Measurements from ENCODE around the gene SUPT5H. TPM values are rescaled to one million over a fixed set of nuclear protein-coding genes. Genes with fewer than 3 reads are reported as not detected.

SUPT5H gene
- total RNA-seq, 1 donor from 2014 or later, result 106 TPM

DNA sequence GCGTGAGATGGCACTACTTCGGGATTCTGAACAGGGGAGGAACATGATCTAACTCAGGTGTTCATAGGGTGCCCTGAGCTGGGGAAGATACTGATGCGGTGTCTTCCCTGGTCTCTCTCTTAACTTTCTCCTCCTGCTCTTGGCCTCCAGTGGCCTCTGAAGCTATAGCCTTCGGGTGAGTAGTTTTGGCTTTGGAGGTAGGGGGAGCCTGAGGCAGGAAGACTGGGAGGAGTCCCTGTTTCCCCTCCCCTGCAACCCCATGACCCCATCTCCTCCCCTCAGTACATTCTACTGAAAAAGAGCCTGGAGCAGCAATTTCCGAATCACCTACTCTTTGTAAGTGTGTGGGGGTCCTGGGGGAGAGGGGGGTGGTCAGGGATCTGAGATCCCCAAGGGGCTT is 73.1 kb downstream of the SUPT5H start:
- peaks cover 35% of the 10 kb centered on the region for H3K27me3 Mint-ChIP-seq (ENCODE audit: low read depth)
- no peak overlapping the region for H3K4me3 Mint-ChIP-seq (ENCODE audit: unreplicated experiment)
- TF ChIP-seq, protein P1, sequence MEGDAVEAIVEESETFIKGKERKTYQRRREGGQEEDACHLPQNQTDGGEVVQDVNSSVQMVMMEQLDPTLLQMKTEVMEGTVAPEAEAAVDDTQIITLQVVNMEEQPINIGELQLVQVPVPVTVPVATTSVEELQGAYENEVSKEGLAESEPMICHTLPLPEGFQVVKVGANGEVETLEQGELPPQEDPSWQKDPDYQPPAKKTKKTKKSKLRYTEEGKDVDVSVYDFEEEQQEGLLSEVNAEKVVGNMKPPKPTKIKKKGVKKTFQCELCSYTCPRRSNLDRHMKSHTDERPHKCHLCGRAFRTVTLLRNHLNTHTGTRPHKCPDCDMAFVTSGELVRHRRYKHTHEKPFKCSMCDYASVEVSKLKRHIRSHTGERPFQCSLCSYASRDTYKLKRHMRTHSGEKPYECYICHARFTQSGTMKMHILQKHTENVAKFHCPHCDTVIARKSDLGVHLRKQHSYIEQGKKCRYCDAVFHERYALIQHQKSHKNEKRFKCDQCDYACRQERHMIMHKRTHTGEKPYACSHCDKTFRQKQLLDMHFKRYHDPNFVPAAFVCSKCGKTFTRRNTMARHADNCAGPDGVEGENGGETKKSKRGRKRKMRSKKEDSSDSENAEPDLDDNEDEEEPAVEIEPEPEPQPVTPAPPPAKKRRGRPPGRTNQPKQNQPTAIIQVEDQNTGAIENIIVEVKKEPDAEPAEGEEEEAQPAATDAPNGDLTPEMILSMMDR (IDR thresholded peaks at IDR 0.05), result no peak
- peaks cover 14% of the 10 kb centered on the region for H3K4me1 Mint-ChIP-seq (ENCODE audit: low read depth)
- no peaks in the 10 kb centered on the region for H3K9me3 Mint-ChIP-seq (ENCODE audit: low read depth)
- H3K36me3 Mint-ChIP-seq (ENCODE audit: low read depth), result peaks cover 5% of the 10 kb centered on the region
- no peak for DNase-seq (ENCODE audit: low spot score)
- H3K27ac Mint-ChIP-seq (ENCODE audit: unreplicated experiment), result no peak overlapping the region

DNA sequence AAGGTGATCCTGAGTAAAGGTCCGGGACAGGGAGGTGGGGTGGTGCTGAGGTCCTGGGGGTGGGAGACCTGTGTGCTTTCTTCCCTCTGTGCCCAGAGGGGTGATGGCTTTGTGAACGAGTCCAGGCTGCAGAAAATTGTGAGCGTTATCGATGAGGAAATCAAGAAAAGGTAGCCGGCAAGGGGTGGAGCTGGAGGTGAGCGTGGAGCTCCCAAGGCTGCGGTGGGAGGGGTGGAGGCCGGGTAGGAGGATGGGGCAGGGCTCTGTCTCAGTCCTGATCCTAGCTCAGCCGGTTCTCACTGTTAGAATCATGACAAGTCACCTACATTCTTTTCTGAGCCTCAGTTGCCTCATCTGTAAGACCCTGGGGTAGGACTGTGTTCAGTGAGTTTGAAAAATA is 73.6 kb downstream of the SUPT5H start:
- no peak overlapping the region for H3K27ac Mint-ChIP-seq (ENCODE audit: unreplicated experiment)
- DNase-seq (ENCODE audit: low spot score), result no peak
- peaks cover 5% of the 10 kb centered on the region for H3K36me3 Mint-ChIP-seq (ENCODE audit: low read depth)
- TF ChIP-seq, protein P1 (IDR thresholded peaks at IDR 0.05), result no peak
- H3K4me3 Mint-ChIP-seq (ENCODE audit: unreplicated experiment), result no peak overlapping the region
- peaks cover 31% of the 10 kb centered on the region for H3K27me3 Mint-ChIP-seq (ENCODE audit: low read depth)
- H3K9me3 Mint-ChIP-seq (ENCODE audit: low read depth), result no peaks in the 10 kb centered on the region
- peaks cover 14% of the 10 kb centered on the region for H3K4me1 Mint-ChIP-seq (ENCODE audit: low read depth)

DNA sequence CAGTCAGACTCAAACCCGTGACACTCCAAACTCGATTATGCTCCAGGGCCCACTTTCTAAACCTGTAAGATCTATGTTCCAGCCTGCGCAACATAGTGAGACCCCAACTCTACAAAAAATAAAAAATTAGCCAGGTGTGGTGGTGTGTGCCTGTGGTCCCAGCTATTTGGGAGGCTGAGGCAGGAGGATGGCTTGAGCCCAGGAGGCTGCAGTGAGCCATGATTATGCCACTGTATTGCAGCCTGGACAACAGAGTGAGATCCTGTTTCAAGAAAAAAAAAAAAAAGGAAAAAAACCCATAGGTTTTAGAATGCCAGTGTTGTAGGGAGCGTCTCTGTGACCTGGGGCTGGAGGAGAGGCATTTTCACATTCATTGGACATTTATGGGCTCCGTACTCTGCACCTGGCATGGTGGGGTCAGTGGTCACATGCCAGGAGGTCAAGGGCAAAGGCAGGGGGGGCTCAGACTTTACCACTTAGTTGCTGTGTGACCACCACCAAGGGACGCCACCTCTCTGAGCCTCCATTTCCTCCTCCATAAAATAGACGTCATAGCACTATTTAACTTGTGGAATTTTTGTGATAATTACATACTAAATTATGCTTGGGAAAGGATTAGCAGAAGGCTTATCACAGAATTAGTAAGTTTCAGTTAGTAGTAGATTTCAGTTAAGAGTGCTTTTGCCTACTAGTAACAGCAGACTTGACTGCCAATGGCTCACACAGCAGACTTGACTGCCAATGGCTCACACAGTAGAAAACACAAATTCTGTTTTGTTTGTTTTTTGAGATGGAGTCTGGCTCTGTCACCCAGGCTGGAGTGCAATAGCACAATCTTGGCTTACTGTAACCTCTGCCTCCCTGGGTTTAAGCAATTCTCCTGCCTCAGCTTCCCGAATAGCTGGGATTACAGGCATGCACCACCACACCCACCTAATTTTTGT is 75.4 kb downstream of the SUPT5H start:
- H3K9me3 Mint-ChIP-seq (ENCODE audit: low read depth), result no peaks in the 10 kb centered on the region
- H3K27ac Mint-ChIP-seq (ENCODE audit: unreplicated experiment), result no peak overlapping the region
- TF ChIP-seq, protein P1 (IDR thresholded peaks at IDR 0.05), result no peak
- DNase-seq (ENCODE audit: low spot score), result no peak
- peaks cover 5% of the 10 kb centered on the region for H3K4me1 Mint-ChIP-seq (ENCODE audit: low read depth)
- peaks cover 16% of the 10 kb centered on the region for H3K27me3 Mint-ChIP-seq (ENCODE audit: low read depth)
- H3K36me3 Mint-ChIP-seq (ENCODE audit: low read depth), result peaks cover 5% of the 10 kb centered on the region
- H3K4me3 Mint-ChIP-seq (ENCODE audit: unreplicated experiment), result no peak overlapping the region

DNA sequence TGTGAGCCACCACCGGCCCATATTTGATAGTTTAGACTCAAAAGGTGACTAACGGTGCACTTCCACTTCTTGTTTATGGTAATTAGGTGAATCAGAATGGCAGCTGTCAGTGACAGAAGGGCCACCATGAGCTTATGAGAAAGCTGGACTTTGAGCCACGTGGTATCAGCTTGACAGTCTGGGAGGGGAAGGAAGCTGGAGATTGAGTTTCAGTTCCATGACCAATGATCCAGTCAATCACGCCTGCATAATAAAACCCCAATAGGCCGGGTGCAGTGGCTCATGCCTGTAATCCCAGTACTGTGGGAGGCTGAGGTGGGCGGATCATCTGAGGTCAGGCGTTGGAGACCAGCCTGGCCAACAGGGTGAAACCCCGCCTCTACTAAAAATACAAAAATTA is 79.1 kb downstream of the SUPT5H start:
- no peaks in the 10 kb centered on the region for H3K9me3 Mint-ChIP-seq (ENCODE audit: low read depth)
- no peak overlapping the region for H3K4me3 Mint-ChIP-seq (ENCODE audit: unreplicated experiment)
- TF ChIP-seq, protein P1 (IDR thresholded peaks at IDR 0.05), result no peak
- no peaks in the 10 kb centered on the region for H3K36me3 Mint-ChIP-seq (ENCODE audit: low read depth)
- H3K27me3 Mint-ChIP-seq (ENCODE audit: low read depth), result no peaks in the 10 kb centered on the region
- no peak overlapping the region for H3K27ac Mint-ChIP-seq (ENCODE audit: unreplicated experiment)
- peaks cover 3% of the 10 kb centered on the region for H3K4me1 Mint-ChIP-seq (ENCODE audit: low read depth)
- no peak for DNase-seq (ENCODE audit: low spot score)

DNA sequence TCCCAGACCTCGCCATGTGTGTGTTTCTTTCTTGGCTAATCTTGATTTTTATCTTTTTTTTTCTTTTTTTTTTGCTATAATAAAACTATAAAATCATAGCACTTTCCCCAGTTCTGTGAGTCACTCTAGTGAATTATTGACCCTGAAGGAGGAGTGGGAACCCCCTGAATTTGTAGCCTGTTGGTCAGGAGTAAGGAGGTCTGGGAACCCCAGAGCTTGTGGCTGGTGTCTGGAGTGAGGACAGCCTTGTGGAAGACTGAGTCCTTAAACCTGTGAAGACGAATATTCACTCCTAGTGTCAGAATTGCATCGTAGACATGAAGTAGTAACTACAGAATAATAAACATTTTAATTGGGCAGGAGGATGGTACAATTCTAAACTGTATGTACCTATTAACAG is 79.8 kb downstream of the SUPT5H start:
- H3K27ac Mint-ChIP-seq (ENCODE audit: unreplicated experiment), result no peak overlapping the region
- peaks cover 3% of the 10 kb centered on the region for H3K4me1 Mint-ChIP-seq (ENCODE audit: low read depth)
- no peaks in the 10 kb centered on the region for H3K27me3 Mint-ChIP-seq (ENCODE audit: low read depth)
- H3K9me3 Mint-ChIP-seq (ENCODE audit: low read depth), result no peaks in the 10 kb centered on the region
- no peak overlapping the region for H3K4me3 Mint-ChIP-seq (ENCODE audit: unreplicated experiment)
- H3K36me3 Mint-ChIP-seq (ENCODE audit: low read depth), result no peaks in the 10 kb centered on the region
- no peak for DNase-seq (ENCODE audit: low spot score)
- TF ChIP-seq, protein P1 (IDR thresholded peaks at IDR 0.05), result no peak

Small RNAs within 50 kb of the gene (microRNA-seq; reads per million reads assigned to microRNA genes)
- gene MIR4530 (ENCODE audit: borderline number of aligned reads), result not detected

Other genes starting within 250 kb of the SUPT5H start
- not detected in 3 replicates for gene NCCRP1, start 248.6 kb upstream of the SUPT5H start, total RNA-seq
- not detected in 3 replicates for gene SYCN, start 241.3 kb upstream of the SUPT5H start, total RNA-seq
- not detected in 3 replicates for gene IFNL3, start 200.6 kb upstream of the SUPT5H start, total RNA-seq
- gene IFNL4, start 196.7 kb upstream of the SUPT5H start, total RNA-seq, result not detected in 3 replicates
- not detected in 3 replicates for gene IFNL2, start 177.2 kb upstream of the SUPT5H start, total RNA-seq
- gene IFNL1, start 149.2 kb upstream of the SUPT5H start, total RNA-seq, result not detected in 3 replicates
- 1.7 to 2.0 TPM (median 1.7 TPM) in 3 replicates for gene LRFN1, start 124.7 kb upstream of the SUPT5H start, total RNA-seq
- gene GMFG, start 109.5 kb upstream of the SUPT5H start, total RNA-seq, result not detected in 3 replicates
- 77.3 to 82.9 TPM (median 81.1 TPM) in 3 replicates for gene SAMD4B, start 103.2 kb upstream of the SUPT5H start, total RNA-seq
- gene PAF1, start 54.5 kb upstream of the SUPT5H start, total RNA-seq, result 32.2 to 39.7 TPM (median 32.5 TPM) in 3 replicates
- 27.0 to 31.1 TPM (median 28.7 TPM) in 3 replicates for gene MED29, start 54.2 kb upstream of the SUPT5H start, total RNA-seq
- gene ZFP36, start 38.7 kb upstream of the SUPT5H start, total RNA-seq, result 30.2 to 55.7 TPM (median 46.3 TPM) in 3 replicates
- 108 to 154 TPM (median 150 TPM) in 3 replicates for gene PLEKHG2, start 32.9 kb upstream of the SUPT5H start, total RNA-seq
- gene RPS16, start 9.6 kb upstream of the SUPT5H start, total RNA-seq, result 1,022 to 1,375 TPM (median 1,065 TPM) in 3 replicates
- 46.4 to 65.7 TPM (median 49.9 TPM) in 3 replicates for gene TIMM50, start 35.3 kb downstream of the SUPT5H start, total RNA-seq
- 0.92 to 1.3 TPM (median 1.00 TPM) in 3 replicates for gene DLL3, start 53.4 kb downstream of the SUPT5H start, total RNA-seq
- not detected in 3 replicates for gene SELENOV, start 69.6 kb downstream of the SUPT5H start, total RNA-seq
- 1.7 to 2.7 TPM (median 2.4 TPM) in 3 replicates for gene EID2B, start 87.3 kb downstream of the SUPT5H start, total RNA-seq
- gene EID2, start 94.6 kb downstream of the SUPT5H start, total RNA-seq, result 14.3 to 15.6 TPM (median 15.1 TPM) in 3 replicates
- gene LGALS13, start 156.9 kb downstream of the SUPT5H start, total RNA-seq, result not detected in 3 replicates
- not detected in 3 replicates for gene LGALS16, start 210.3 kb downstream of the SUPT5H start, total RNA-seq

Measured in chondrocyte (in vitro differentiated cells).